GM19463 (cell line): ENCODE data around the gene DAPK2.
A peak's percentile ranks its signal among the peaks of the same experiment; 100 is the strongest.
"Not testable (repeated sequence)": the region's sequence is repeated elsewhere in the genome, so short reads cannot be mapped to it uniquely, and the experiment has no call there.

Experiments
- ATAC-seq: cut with Tn5 transposase; IDR thresholded peaks from one replicate; pipeline ENCODE4 v1.9.1; 2021; ENCODE audit warnings: mild to moderate bottlenecking, moderate library complexity; ENCODE audit not compliant: unreplicated experiment

DAPK2 gene

DNA sequence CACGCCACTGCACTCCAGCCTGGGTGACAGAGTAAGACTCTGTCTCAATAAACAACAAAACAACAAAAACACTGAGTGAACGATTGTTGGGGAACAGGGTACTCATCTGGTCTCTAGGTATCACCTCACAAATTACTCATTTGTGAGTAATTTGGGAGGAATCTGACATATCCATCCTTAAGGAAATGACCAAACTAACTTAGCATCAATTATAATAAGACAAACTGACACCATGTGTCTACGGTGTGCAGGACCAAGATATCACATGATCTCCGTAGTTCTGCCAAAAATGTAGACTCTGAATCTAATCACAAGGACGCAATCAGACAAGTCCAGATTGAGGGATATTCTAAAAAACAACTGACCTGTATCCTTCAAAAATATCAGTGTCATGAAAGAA lies 12.0 kb upstream of the DAPK2 start:
- no peak for ATAC-seq

GRCh38 chr15:64053674-64054073 lies 7.4 kb upstream of the DAPK2 start:
- ATAC-seq: not testable (repeated sequence)

GRCh38 chr15:64052925-64053491 lies 6.7 kb upstream of the DAPK2 start:
- ATAC-seq: no peak

DNA sequence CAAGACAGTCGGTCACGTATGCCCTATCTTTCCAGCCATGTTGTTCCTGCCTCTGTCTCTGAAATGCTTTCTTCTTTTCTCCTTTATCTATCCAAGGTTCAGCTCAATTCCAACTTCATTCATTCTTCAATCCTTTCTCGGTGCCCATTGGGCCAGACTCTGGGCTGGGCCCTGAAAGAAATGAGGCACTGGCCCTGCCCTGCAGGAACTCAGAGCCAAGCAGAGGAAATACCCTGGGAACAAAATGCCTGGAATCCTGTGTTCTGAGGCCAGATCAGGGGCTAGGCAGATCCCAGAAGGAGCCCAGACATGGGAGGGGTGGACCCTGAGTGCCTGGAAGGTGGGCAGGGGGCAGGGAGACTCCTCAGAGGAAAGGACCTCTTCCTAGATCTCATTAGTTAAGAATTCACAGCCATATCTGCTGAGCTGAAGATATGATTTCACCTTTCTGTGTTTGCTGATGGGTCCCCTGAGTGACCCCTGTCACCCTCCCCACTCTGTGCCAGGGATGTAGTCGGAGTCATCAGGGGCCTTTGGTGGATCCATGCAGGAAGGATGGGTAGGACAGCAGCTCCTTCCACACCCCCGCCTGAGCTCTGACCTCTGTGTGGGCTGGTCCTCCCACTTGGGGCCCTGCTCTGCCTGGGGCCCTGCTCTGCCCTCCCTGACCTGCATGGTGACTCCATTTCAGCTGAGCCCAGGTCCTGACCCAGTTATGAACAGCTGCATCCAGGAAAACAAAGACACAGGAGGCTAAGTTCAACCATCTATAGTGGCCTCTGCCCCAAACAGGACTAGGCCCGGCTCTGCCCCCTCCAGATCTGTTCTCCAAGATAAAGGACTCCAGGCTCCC lies 5.3 kb upstream of the DAPK2 start:
- no peak for ATAC-seq

DNA sequence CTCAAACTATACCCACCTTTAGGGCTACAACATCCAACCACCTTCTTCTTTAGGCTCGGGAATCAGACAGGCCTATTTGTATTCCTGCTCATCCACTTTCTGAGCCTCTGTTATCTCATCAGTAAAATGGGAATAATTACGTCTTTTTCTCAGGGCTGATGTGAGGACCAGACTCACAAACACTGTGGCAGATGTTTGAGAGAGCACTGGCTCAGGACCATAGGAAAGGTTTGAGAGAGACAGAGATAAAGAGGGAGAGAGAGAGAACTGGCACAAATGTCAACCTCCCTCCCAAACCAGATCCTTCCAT lies 4.8 kb upstream of the DAPK2 start:
- ATAC-seq: no peak

GRCh38 chr15:64050281-64051092 lies 4.2 kb upstream of the DAPK2 start:
- no peak for ATAC-seq

- ATAC-seq: no peak
Measured at GRCh38 chr15:64048781-64049460, 2.6 kb upstream of the DAPK2 start.

DNA sequence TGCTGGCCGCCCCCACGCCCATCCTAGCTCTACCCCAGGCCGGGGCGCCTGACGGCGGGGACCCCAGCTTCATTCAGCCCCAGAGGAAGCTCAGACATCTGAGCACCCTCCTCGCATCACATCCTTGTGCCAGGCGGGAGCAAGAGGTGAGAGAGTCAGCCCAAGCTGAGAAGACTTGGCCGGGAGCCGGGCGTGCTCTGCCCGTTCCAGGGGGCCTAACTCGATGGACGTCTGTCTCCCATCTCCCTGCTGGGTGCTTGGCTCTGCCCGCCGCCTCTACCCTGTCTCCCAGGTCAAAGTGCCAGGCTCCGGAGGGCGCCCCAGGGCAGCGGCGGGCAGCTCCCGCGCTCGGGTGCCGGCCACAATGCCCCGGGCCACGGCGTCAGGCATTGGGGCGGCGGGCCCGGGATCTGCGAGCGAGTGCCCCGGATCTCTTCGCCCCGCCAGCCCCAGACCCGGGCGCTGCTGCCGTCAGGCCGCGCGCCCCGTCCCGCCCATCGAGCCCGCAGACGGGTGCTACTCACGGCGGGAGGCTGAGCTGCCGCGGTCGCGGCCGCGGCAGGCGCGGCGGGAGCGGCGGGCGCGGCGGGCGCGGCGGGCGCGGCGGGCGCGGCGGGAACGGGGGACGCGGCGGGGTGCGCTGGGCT lies 388 bp downstream of the DAPK2 start:
- ATAC-seq: peak; percentile 22

DNA sequence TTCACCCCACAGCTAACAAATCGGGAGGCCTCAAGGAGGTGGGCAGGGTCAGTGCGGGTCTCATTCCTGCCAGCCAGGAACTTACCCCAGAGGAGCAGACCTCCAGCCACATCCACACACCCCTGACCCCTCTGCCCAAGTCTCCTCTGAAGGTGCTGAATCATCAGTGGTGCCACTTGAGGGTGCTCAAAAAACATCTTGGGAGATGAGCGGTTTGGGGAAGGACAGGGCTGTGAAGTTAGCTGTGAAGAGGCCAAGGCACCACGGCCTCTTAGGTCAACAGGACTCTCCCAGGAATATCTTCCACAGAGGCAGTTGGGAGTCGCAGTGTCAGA lies 1.2 kb downstream of the DAPK2 start:
- no peak for ATAC-seq

- no peak for ATAC-seq
Measured at GRCh38 chr15:64044300-64045100, 1.8 kb downstream of the DAPK2 start.

DNA sequence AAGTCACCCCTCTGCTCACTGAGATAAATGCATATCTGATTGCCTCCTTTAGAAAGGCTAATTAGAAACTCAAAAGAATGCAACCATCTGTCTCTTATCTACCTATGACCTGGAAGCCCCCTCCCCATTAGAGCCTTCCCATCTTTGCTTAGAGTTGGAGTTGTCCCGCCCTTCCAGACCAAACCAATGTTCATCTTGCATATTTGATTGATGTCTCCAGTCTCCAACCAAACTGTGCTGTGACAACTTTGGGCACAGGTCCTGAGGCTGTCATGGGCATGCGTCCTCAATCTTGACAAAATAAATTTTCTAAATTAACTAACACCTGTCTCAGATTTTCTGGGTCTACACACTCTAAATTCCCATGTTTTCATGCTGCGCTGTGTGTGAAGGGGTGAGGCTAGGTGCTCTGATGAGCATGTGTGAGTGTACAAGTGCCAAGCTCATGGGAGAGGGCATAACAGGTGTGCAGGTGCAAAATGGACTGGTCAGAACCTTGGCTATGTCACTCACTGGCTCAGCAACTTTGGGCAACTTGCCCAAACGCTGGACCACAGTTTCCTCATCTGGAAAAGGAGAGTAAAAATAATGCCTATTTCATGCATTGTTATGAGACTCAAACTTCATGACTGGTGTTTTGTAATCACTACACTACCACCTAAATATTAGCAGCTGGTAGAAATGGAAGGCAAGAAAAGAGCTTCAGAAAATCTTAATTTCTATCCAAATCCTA lies 7.2 kb downstream of the DAPK2 start:
- no peak for ATAC-seq

GRCh38 chr15:64037966-64038365 lies 8.3 kb downstream of the DAPK2 start:
- ATAC-seq: no peak

DNA sequence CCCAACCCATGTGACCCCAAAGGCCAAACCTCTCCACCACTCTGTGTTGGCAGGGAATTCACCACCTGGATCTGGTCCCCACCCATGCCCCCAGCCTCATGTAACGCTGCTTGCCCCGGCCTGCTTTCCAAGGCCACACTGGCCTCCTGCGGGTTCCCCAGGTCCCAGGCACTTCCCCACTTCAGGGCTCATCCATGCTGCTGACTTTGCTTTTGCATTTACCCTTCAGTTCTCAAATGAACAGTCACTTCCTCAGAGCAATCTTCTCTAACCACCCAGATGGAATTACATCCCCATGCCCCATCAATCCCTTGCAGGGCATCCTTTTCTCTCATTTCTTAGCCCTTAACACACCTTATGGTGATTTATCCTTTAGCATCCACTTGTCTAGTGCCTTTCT lies 9.2 kb downstream of the DAPK2 start:
- ATAC-seq: no peak

GRCh38 chr15:64035525-64035924 lies 10.8 kb downstream of the DAPK2 start:
- no peak for ATAC-seq

- ATAC-seq: no peak
Measured at GRCh38 chr15:64034519-64034918, 11.8 kb downstream of the DAPK2 start.

- no peak for ATAC-seq
Measured at GRCh38 chr15:64032329-64032728, 14.0 kb downstream of the DAPK2 start.

DNA sequence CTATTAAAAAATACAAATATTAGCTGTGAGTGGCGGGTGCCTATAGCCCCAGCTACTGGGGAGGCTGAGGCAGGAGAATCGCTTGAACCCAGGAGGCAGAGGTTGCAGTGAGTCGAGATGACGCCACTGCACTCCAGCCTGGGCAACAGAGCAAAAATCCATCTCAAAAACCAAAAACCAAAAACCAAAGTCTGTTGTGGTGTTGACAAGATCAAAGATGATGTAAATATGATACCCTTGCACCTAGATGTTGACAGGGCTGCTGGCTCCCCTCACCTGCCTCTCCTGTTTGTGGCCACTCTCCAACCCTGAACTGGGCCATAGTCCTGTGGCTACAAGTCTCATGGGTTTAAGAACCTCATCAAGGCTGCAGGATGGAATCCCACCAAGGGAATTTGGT lies 16.2 kb downstream of the DAPK2 start:
- ATAC-seq: no peak

DNA sequence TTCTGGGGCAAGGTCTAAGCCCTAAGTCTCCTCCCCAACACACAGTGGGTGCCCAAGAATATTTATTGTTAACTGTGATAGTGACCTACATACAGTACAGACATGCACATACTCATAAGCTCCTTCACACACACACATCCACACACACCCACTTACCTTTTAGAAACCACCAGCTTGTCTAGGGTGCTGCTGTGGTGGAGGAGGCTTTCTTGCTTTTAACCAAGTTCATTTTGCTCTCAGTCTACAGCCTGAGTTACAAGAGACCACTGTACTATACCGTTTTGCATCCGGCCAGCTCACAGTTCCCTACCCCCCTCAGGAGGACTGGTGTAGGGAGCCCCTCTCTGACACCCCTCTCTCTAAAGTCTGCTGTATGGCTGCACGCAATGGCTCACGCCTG lies 16.7 kb downstream of the DAPK2 start:
- ATAC-seq: no peak

GRCh38 chr15:64029110-64029509 lies 17.2 kb downstream of the DAPK2 start:
- ATAC-seq: no peak

DNA sequence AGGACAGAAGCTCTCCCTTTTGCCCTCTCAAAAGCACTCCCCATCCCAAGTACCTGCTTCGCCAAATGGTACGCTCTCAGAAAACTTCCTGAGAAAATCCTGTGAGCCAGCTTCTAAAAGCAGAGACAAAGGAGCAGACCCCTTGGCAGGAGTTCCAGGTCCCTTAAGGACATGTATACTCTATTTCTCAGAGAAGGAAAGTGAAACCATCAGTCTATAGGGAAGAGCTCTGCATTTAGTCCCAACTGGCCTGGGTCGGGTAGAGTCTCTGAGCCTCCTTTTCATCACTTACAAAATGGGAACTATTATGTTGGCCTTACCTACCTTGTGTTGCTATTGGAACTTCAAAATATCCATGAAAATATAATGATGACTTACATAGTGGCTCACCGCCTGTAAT lies 19.7 kb downstream of the DAPK2 start:
- no peak for ATAC-seq
